H1 (cell line): Measurements from ENCODE around the gene STK39. TPM values are rescaled to one million over a fixed set of nuclear protein-coding genes. Genes with fewer than 3 reads are reported as not detected.

Experiments used
- polyA plus RNA-seq, 7 experiments: library from polyadenylated mRNA; depleted of rRNA in 3 of 7; stranded (reverse) in 5 of 7; unstranded in 2 of 7; fragments of >200 nt in 5 of 7; fragments of 200-250 nt in 2 of 7; gene quantifications; 1 replicate in 5 of 7; 2 replicates in 1 of 7; 4 replicates in 1 of 7; pipeline versions ENCODE4 v1.2.1 to v1.2.3, GENCODE V29; 2011 to 2013; ENCODE audit warnings: missing spikeins in 2 of 7, mixed read lengths in 2 of 7
- total RNA-seq: library from RNA; stranded (reverse); fragmentation: NEBNext Ultra II Directional; extraction: Animal tissue kit (Norgen Biotek cat#: 25700); gene quantifications from 2 replicates; pipeline ENCODE4 v1.2.1, GENCODE V29; 2021
- TF ChIP-seq, protein P1 (sequence below): fragments of 300-600 bp; sonication (generic); IDR thresholded peaks from 2 replicates; pipeline ENCODE4 v1.7.1; 2012; ENCODE audit warnings: low read length, moderate library complexity, mild to moderate bottlenecking, inconsistent platforms; ENCODE audit not compliant: insufficient replicate concordance

STK39 gene
- total and polyA plus RNA-seq, 2 of the 8 experiments (the other 6 are each of a cell fraction or from before 2014, with no cell fraction given) = 13.7 to 23.8 TPM

GRCh38 chr2:167950571-167950970 is 296.8 kb downstream of the STK39 start (continued):
- TF ChIP-seq, protein P1, sequence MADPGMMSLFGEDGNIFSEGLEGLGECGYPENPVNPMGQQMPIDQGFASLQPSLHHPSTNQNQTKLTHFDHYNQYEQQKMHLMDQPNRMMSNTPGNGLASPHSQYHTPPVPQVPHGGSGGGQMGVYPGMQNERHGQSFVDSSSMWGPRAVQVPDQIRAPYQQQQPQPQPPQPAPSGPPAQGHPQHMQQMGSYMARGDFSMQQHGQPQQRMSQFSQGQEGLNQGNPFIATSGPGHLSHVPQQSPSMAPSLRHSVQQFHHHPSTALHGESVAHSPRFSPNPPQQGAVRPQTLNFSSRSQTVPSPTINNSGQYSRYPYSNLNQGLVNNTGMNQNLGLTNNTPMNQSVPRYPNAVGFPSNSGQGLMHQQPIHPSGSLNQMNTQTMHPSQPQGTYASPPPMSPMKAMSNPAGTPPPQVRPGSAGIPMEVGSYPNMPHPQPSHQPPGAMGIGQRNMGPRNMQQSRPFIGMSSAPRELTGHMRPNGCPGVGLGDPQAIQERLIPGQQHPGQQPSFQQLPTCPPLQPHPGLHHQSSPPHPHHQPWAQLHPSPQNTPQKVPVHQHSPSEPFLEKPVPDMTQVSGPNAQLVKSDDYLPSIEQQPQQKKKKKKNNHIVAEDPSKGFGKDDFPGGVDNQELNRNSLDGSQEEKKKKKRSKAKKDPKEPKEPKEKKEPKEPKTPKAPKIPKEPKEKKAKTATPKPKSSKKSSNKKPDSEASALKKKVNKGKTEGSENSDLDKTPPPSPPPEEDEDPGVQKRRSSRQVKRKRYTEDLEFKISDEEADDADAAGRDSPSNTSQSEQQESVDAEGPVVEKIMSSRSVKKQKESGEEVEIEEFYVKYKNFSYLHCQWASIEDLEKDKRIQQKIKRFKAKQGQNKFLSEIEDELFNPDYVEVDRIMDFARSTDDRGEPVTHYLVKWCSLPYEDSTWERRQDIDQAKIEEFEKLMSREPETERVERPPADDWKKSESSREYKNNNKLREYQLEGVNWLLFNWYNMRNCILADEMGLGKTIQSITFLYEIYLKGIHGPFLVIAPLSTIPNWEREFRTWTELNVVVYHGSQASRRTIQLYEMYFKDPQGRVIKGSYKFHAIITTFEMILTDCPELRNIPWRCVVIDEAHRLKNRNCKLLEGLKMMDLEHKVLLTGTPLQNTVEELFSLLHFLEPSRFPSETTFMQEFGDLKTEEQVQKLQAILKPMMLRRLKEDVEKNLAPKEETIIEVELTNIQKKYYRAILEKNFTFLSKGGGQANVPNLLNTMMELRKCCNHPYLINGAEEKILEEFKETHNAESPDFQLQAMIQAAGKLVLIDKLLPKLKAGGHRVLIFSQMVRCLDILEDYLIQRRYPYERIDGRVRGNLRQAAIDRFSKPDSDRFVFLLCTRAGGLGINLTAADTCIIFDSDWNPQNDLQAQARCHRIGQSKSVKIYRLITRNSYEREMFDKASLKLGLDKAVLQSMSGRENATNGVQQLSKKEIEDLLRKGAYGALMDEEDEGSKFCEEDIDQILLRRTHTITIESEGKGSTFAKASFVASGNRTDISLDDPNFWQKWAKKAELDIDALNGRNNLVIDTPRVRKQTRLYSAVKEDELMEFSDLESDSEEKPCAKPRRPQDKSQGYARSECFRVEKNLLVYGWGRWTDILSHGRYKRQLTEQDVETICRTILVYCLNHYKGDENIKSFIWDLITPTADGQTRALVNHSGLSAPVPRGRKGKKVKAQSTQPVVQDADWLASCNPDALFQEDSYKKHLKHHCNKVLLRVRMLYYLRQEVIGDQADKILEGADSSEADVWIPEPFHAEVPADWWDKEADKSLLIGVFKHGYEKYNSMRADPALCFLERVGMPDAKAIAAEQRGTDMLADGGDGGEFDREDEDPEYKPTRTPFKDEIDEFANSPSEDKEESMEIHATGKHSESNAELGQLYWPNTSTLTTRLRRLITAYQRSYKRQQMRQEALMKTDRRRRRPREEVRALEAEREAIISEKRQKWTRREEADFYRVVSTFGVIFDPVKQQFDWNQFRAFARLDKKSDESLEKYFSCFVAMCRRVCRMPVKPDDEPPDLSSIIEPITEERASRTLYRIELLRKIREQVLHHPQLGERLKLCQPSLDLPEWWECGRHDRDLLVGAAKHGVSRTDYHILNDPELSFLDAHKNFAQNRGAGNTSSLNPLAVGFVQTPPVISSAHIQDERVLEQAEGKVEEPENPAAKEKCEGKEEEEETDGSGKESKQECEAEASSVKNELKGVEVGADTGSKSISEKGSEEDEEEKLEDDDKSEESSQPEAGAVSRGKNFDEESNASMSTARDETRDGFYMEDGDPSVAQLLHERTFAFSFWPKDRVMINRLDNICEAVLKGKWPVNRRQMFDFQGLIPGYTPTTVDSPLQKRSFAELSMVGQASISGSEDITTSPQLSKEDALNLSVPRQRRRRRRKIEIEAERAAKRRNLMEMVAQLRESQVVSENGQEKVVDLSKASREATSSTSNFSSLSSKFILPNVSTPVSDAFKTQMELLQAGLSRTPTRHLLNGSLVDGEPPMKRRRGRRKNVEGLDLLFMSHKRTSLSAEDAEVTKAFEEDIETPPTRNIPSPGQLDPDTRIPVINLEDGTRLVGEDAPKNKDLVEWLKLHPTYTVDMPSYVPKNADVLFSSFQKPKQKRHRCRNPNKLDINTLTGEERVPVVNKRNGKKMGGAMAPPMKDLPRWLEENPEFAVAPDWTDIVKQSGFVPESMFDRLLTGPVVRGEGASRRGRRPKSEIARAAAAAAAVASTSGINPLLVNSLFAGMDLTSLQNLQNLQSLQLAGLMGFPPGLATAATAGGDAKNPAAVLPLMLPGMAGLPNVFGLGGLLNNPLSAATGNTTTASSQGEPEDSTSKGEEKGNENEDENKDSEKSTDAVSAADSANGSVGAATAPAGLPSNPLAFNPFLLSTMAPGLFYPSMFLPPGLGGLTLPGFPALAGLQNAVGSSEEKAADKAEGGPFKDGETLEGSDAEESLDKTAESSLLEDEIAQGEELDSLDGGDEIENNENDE = no peak
- TF ChIP-seq, all 59 proteins: peak for 0
